ENCODE measurements around the gene PAH.

Gene PAH

GRCh38 chr12:102917026-102917787 is at the start of gene PAH:
PAH (minus strand) TSS chr12:102917244; CDS start chr12:102917130, 114 bp downstream.
- DNase-seq: peak; percentile 6

GRCh38 chr12:102966200-102966863 is 49.3 kb upstream of the PAH start:
- DNase-seq: no peak

- no peak for DNase-seq
These were observed 48.5 kb upstream of the PAH start for GRCh38 chr12:102965281-102966155.

- peak; percentile 33 for DNase-seq
These were observed 47.8 kb upstream of the PAH start for GRCh38 chr12:102964872-102965271.

- DNase-seq: no peak
These were observed 46.8 kb upstream of the PAH start for GRCh38 chr12:102963796-102964195.

- no peak for DNase-seq
These were observed 45.9 kb upstream of the PAH start for GRCh38 chr12:102962986-102963385.

- no peak for DNase-seq
These were observed 45.5 kb upstream of the PAH start for GRCh38 chr12:102962532-102962931.

- DNase-seq: no peak
These were observed 44.4 kb upstream of the PAH start for GRCh38 chr12:102961466-102961855.

GRCh38 chr12:102960766-102961465 is 43.9 kb upstream of the PAH start:
- no peak for DNase-seq

- no peak for DNase-seq
These were observed 42.3 kb upstream of the PAH start for GRCh38 chr12:102959391-102959790.

GRCh38 chr12:102958830-102959176 is 41.8 kb upstream of the PAH start:
- DNase-seq: no peak

GRCh38 chr12:102958073-102958829 is 41.2 kb upstream of the PAH start:
- DNase-seq: peak; percentile 53

GRCh38 chr12:102957339-102958050 is 40.5 kb upstream of the PAH start, which contains the start of gene ASCL1:
ASCL1 (plus strand) TSS chr12:102957674; CDS start chr12:102958245, 571 bp downstream.
- no peak for DNase-seq

- no peak for DNase-seq
These were observed 39.8 kb upstream of the PAH start for GRCh38 chr12:102956738-102957327.

- no peak for DNase-seq
These were observed 39.1 kb upstream of the PAH start for GRCh38 chr12:102955926-102956737.

- peak; percentile 44 for DNase-seq
These were observed 37.1 kb upstream of the PAH start for GRCh38 chr12:102954134-102954533.

- DNase-seq: no peak
These were observed 36.2 kb upstream of the PAH start for GRCh38 chr12:102953221-102953620.

- no peak for DNase-seq
These were observed 34.8 kb upstream of the PAH start for GRCh38 chr12:102951841-102952240.

- no peak for DNase-seq
These were observed 34.0 kb upstream of the PAH start for GRCh38 chr12:102950950-102951619.

Measured in activated CD4-positive, alpha-beta T cell treated with anti-CD3 and anti-CD28 coated beads for 48 hours (primary cell).